GM06990 (cell line): ENCODE data around the gene AMN.

Experiments
- DNase-seq: peaks from one replicate; pipeline ENCODE4 v3.0.0-alpha.2; 2011; ENCODE audit not compliant: insufficient read length; ENCODE audit errors: extremely low read depth
- H3K27me3 ChIP-seq: replicated peaks from 2 replicates; pipeline ENCODE4 v1.6.0; 2011; ENCODE audit warnings: low read length; ENCODE audit not compliant: control insufficient read depth, insufficient read depth
- H3K36me3 ChIP-seq: 2 replicates; pipeline ENCODE4 v1.5.1; 2011; ENCODE audit warnings: low read length; ENCODE audit not compliant: control insufficient read depth, insufficient read depth
- H3K4me3 ChIP-seq: replicated peaks from 2 replicates; pipeline ENCODE4 v1.5.1; 2011; ENCODE audit warnings: low read depth, mild to moderate bottlenecking, control low read depth, low read length
- TF ChIP-seq, protein P1 (sequence below): IDR thresholded peaks from 2 replicates; pipeline ENCODE4 v1.5.1; 2011; ENCODE audit warnings: low read length, control low read depth, mild to moderate bottlenecking, inconsistent platforms; ENCODE audit not compliant: insufficient read depth, poor library complexity, severe bottlenecking

The AMN gene

GRCh38 chr14:102897299-102898027 is 25.0 kb upstream of the AMN start:
- Histone ChIP-seq H3K4me3 (no peak overlapping the region), H3K27me3 (no peaks in the 10 kb centered on the region), H3K36me3 (peaks cover 40% of the 10 kb centered on the region)
- TF ChIP-seq, protein P1, sequence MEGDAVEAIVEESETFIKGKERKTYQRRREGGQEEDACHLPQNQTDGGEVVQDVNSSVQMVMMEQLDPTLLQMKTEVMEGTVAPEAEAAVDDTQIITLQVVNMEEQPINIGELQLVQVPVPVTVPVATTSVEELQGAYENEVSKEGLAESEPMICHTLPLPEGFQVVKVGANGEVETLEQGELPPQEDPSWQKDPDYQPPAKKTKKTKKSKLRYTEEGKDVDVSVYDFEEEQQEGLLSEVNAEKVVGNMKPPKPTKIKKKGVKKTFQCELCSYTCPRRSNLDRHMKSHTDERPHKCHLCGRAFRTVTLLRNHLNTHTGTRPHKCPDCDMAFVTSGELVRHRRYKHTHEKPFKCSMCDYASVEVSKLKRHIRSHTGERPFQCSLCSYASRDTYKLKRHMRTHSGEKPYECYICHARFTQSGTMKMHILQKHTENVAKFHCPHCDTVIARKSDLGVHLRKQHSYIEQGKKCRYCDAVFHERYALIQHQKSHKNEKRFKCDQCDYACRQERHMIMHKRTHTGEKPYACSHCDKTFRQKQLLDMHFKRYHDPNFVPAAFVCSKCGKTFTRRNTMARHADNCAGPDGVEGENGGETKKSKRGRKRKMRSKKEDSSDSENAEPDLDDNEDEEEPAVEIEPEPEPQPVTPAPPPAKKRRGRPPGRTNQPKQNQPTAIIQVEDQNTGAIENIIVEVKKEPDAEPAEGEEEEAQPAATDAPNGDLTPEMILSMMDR = no peak
- DNase-seq = no peak

- DNase-seq = no peak
- TF ChIP-seq, protein P1 = no peak
- no peak overlapping the region for H3K4me3 ChIP-seq
Observed at GRCh38 chr14:102898298-102898697, 24.2 kb upstream of the AMN start.

DNA sequence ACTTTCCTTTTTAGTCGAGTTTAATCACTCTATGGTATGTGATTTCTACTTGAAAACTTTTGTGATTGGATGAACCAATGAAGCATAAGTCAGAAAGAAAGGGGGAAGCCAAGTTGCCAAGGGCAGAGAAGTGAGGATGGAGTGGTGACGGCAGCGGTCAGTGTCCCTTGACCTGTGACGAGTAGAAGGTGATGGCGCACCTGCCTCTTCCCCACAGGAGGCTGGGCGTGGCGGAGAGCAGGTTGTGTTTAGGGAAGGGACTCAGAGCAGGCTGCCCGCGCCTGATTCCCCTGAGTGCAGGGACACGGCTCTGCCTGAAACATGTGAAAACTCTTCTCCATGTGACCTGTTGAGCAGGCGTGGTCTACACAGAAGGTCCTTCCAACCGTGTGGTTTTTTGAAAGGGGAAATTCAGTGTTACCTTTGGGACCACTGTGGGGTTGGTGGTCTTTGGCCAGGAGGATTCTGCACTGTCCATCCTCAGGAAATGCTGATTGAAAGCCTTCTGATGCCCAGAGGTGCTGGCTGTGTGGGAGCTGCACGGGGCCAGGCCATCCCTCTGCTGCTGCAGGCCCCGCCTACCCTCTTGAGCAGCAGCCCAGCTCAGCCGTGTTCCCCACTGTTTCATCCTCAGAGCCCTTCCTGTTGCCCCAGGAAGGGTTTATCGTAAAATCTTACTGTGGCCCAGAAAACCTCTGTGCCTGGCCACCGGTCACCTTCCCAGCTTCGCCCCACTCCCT is 23.5 kb upstream of the AMN start:
- Histone ChIP-seq H3K27me3 (no peaks in the 10 kb centered on the region), H3K36me3 (peaks cover 38% of the 10 kb centered on the region), H3K4me3 (no peak overlapping the region)
- DNase-seq = no peak
- TF ChIP-seq, protein P1 = no peak

More at GRCh38 chr14:102898298-102898697, 24.2 kb upstream of the AMN start:
- Histone ChIP-seq H3K36me3 (peaks cover 37% of the 10 kb centered on the region), H3K27me3 (no peaks in the 10 kb centered on the region)

DNA sequence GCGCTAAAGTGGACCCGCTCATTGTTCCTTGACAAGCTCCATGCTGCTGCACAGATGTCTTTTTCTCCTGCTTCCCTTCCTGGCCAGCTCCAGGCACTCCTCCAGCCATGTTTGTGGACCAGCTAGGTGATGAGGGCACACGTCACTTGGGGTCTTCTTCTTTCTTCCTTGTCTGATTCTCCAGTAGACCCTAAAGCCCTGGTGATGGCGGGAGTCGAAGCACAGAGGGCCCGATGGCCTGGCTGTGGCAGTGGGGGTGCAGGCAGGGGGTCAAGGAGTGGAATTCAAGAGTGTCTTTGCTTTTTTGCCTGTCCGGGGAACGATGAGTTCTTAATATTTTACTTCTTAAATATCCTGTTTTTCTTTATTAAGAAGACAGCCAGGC is 23.0 kb upstream of the AMN start:
- H3K4me3 ChIP-seq = no peak overlapping the region
- TF ChIP-seq, protein P1 = no peak
- H3K36me3 ChIP-seq = peaks cover 39% of the 10 kb centered on the region
- H3K27me3 ChIP-seq = no peaks in the 10 kb centered on the region
- no peak for DNase-seq

GRCh38 chr14:102900631-102901571 is 21.6 kb upstream of the AMN start:
- H3K4me3 ChIP-seq = peak overlapping the region; percentile 45
- peaks cover 37% of the 10 kb centered on the region for H3K36me3 ChIP-seq
- DNase-seq = peak; percentile 78
- H3K27me3 ChIP-seq = no peaks in the 10 kb centered on the region
- TF ChIP-seq, protein P1 = no peak
